ENCODE measurements around the gene CD247.
A peak's percentile ranks its signal among the peaks of the same experiment; 100 is the strongest.

The CD247 gene

DNA sequence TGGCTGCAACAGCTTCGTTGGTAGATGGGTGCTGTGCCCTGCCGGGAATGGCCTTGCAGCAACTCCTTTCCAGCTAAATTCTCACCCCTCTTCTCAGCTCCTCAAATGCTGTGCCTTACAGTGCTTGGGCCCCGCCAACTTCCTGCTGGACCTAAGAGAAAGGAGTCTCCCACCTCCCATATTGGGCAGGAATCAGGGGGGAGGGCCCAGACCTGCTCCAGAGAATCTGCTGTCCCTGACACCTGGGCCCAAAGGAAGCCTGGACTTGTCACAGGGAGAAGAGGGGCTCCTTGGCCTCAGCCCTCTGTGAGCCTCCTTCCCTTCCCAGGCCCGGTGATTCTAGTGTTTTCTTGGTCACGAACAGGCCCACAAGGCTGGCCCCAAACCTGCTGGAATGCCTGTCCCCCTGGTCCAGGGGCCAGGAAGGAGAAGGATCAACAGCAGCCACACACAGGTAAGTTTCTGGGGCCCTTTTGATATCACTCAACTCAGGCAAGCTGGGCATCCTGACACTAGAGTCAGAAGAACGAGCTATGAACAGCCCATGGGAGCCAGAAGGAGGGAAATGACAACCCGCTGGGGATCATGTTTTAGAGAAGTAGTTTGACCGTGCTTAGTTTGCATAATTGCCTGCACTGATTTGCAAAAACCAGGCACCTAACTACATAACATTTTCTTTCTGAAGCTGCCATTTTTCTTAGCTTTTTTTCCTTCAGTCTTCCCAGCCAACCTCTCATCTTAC, 86.2 kb downstream of the CD247 start:
- TF ChIP-seq GATA1 (IDR thresholded peaks at IDR 0.05; ENCODE audit: low read depth, low read length) (no peak), POLR2A (IDR thresholded peaks at IDR 0.05; ENCODE audit: low read length) (no peak)

DNA sequence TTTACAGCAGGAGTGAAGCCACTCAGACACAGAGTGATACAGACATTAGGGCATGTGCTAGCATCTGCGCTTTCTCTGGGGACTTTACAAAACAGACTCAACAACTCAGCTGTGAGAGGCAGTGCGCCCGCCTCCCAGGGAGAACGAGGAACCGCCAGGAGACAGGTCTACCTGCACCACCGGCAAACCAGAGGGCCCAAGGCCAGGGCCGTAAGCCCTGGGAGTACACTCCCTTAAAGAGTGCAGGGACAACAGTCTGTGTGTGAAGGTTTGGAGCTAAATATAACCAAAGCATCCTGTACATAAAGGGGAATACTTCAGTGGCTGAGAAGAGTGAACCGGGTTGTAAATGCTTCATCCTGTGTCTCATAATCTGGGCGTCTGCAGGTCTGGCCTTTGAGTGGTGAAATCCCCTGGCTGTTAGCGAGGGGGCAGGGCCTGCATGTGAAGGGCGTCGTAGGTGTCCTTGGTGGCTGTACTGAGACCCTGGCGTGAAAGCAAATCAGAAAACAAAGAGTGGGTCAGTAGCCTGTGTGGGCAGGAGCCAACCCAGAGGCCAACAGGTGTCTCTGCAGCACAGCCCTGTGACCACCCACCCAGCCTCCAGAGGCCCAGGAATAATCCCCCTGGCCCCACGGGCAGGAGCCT, 86.9 kb downstream of the CD247 start:
- DNase-seq = no peak
- TF ChIP-seq GATA1 (IDR thresholded peaks at IDR 0.05; ENCODE audit: low read depth, low read length) = no peak
- no peak for TF ChIP-seq POLR2A (IDR thresholded peaks at IDR 0.05; ENCODE audit: low read length)

More for the DNA sequence above, 86.2 kb downstream of the CD247 start:
- no peak for DNase-seq

DNA sequence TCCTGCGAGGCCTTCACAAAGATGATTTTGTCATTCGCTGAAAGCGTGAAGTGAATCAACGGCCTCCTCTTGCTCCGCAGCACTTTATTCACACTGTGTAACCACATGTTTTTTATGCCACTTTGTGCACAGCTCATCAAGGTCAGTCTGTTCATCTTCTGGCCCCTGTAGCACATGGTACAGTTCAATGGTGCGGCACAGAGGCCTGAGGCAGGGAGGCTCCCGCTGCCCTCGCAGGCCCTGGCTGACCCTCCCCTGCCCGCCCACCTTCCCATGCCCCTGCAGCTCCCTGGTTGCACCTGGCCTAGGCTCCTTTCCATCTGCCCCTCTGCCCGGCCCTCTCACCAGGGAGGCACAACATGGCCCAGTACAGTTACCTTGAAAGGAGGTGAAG, 87.5 kb downstream of the CD247 start:
- no peak for DNase-seq
- TF ChIP-seq GATA1 (IDR thresholded peaks at IDR 0.05; ENCODE audit: low read depth, low read length) = no peak
- TF ChIP-seq POLR2A (IDR thresholded peaks at IDR 0.05; ENCODE audit: low read length) = no peak

DNA sequence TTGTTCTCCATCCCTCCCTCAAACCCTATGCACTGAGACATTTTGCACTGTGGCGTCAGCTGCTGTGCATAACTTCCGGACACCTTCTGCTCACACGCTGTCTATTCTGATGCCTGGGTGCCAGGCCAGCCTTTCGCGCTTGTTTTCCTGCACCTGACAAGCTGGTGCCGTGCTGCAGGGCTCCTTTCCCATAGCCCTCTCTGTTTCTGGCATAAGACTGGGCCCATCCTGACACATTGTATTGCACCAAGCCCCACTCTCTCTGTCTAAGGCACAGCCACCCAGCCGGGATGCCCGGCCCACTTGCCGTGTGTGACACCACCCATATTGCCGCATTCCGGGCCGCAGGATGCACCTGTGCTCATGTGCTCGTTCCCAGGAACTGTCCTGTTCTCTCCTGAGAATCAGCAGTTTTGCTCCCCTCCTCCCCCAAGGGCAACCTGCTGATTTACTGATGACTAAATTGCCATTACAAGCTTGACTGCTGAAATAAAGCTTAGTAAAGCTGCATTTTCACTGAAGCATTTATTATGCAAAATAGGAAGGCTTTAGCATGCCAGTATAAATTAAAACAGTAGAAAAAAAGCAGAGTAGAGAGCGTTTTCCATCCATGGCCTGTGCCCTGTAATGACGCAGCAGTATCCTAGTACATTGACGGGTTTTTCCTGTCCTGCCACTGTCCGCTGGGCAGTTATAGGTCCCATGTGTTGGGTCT, 88.0 kb downstream of the CD247 start:
- DNase-seq = no peak
- no peak for TF ChIP-seq POLR2A (IDR thresholded peaks at IDR 0.05; ENCODE audit: low read length)
- TF ChIP-seq GATA1 (IDR thresholded peaks at IDR 0.05; ENCODE audit: low read depth, low read length) = no peak

DNA sequence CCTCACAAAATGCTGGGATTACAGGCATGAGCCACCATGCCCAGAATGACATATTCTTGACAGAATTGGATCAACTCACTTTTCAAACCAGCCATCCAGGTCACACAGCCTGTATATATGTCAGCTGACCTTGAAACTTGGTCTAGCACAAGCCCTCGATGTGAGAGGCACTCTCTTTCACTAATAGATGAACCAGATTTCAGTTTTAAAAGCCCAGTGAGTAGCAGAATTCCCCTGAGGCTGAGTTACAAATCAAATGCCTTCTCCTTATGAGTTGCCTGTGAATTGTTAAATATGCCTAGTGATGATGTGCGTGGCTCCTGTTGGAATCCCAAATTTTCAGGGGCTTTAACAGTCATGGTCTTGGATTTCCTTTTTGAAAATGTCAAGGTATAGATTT, 88.7 kb downstream of the CD247 start:
- TF ChIP-seq GATA1 (IDR thresholded peaks at IDR 0.05; ENCODE audit: low read depth, low read length) (no peak), POLR2A (IDR thresholded peaks at IDR 0.05; ENCODE audit: low read length) (no peak)

DNA sequence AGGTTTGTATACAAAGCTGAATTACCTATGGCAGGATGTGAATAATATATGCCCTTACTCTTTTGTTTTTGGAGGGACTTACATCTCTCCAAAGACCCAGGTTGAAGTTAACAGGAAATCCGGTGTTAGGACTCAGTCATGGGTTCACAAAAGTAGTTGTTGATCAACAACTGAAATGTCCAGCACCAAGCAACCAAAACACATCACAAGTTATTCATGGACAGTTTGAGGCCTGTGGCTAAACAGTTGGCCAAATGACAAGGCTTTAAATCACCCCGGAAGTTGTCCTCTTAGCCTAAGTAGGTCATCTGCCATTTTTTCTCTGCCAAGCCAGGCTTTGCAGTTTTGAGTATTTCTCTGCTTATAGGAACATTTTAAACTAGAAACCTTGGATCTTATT, 89.9 kb downstream of the CD247 start:
- TF ChIP-seq GATA1 (IDR thresholded peaks at IDR 0.05; ENCODE audit: low read depth, low read length) (no peak), POLR2A (IDR thresholded peaks at IDR 0.05; ENCODE audit: low read length) (no peak)
- DNase-seq = peak in 1 of 2 experiments; percentile 9

More for the DNA sequence above, 88.7 kb downstream of the CD247 start:
- no peak for DNase-seq

DNA sequence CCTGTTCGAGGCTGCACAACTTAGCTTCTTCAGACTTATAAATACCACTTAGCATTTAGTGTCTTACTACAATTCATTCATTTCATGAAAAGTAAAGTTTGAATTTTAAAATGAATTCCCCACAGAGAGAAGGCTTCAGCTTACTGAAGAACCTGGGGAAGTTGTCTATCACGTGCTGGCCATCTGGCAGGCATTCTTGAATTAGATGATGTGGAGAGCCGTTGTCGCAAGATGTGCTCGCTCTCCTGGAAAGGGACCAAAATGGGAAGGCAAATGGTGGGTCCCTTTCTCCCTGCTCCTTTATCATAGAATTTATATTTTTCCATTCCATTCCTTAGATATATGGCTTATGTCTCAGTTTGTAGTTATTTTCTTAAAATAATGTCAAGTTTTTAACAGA, 90.5 kb downstream of the CD247 start:
- DNase-seq = no peak
- TF ChIP-seq GATA1 (IDR thresholded peaks at IDR 0.05; ENCODE audit: low read depth, low read length) (no peak), POLR2A (IDR thresholded peaks at IDR 0.05; ENCODE audit: low read length) (no peak)

DNA sequence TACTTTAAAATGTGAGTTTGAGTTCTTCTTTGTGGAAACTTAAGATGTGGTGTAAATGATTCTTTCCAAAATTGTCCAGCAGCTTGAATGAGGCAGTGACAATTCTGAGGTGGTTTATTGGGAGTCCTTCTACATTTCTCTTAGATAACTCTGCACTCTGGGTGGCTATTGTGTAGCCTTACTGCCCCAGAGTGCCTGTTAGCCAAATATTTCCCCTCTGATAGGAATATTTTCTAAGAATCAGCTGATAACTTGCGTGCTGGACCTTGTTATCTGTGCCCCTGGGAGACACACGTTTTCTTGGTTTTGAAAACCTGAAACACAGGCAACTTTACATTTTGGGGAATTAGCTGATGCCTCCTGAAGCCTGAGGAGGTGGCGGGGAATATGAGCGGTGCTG, 91.6 kb downstream of the CD247 start:
- TF ChIP-seq GATA1 (IDR thresholded peaks at IDR 0.05; ENCODE audit: low read depth, low read length) (no peak), POLR2A (IDR thresholded peaks at IDR 0.05; ENCODE audit: low read length) (no peak)
- DNase-seq = peak; percentile 34 to 62

DNA sequence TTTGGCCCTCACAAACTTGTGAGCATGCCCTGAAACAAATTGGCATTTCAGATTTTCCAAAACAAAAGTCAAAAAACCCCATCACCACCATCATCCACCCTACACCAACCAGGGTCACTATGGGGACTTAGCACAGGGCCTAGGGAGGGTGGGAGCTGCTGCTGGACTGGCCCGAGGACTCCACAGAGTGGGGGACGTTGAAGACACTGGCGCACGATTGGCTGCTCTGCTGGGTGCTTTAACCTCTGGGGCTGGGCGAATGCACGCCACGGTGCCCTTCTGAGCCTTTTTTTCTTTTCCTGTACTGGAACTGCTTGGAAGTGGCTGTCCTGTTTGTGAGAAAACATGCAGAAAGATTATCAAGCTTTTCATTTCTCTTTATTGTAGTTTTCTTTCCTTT, 92.8 kb downstream of the CD247 start:
- TF ChIP-seq POLR2A (IDR thresholded peaks at IDR 0.05; ENCODE audit: low read length) (no peak), GATA1 (IDR thresholded peaks at IDR 0.05; ENCODE audit: low read depth, low read length) (no peak)
- no peak for DNase-seq

DNA sequence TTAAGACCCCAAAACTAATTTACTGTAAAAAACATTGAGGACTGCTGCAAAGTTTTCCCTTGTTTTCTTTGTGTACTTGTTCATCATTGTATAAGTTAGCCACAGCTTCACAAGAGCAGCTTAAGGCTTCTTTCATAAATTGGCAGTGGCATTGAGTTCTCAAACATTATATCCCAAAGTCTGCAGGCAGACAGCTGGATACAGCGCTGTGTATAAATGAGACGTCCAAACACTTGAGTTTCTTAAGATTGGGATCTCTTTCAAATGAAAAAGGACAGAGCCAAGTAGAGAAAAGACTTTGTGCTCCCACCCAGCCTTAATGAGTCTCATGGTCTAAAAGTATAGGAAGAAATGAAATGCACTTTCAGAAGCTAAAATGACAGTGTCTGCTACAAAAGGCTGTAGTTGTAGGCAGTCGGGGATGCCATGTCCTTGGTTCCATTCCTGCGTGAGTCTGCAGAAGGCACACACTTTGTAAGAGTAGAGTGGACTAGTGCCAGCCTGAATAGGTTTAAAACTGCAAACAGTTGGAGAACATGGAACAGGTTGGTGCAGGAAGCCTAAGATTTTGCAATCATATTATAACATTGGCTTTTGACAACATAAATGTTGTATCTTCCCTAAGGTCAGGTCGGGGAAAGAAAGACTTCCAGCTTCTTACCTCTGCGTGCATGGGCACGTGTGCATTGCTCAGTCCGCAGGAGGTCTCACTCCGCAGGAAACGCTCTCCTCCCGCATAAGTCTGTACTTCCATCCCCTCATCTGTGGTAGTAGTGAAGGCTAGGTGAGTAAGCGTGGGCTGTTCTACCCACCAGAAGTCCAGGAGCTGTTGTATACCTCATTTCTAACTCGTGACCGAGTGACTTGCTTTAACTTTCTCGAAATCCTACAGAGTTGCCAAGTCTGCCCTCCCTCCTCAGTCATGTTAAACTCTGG, 94.4 kb downstream of the CD247 start:
- TF ChIP-seq GATA1 (IDR thresholded peaks at IDR 0.05; ENCODE audit: low read depth, low read length) (no peak), POLR2A (IDR thresholded peaks at IDR 0.05; ENCODE audit: low read length) (no peak)
- no peak for DNase-seq

DNA sequence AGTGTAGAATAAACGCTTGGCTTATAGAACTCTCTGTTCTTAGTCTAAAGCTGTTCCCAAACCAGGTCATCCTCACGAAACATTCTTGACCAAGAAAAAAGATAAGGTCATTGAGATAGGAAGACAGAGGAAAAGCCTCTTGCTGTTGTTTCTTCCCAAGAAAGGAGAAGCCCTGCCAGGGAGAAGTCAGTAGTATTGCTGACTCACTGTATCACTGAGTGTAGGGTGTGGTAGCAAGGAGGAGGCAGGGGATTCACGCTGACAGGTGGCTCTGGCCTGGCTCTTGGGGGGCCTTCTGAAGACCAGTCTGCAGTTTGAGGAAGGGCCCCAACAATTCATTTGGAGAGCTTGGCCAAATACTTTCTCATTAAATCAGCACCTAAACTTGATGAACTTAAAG, 97.8 kb downstream of the CD247 start:
- peak; percentile 39 to 50 for DNase-seq
- TF ChIP-seq POLR2A (IDR thresholded peaks at IDR 0.05; ENCODE audit: low read length) (no peak), GATA1 (IDR thresholded peaks at IDR 0.05; ENCODE audit: low read depth, low read length) (no peak)

DNA sequence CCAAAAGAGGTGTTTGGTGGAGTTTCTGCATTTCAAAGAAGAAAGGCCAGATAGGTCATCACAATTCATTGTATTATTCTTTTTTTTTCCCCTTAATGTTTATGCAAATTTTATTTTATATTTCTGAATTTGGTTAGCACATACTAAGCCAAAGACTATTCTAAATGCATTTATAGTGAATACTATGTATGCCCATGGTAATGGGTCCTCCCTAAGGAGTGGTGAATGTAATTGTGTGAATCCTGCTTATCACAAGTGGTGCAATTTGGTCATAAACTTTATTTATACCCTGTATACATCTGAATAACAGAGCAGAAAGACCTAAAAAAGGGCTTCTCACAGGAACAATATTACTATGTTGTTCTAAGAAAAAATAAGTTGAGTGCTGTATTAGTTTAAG, 99.1 kb downstream of the CD247 start:
- no peak for TF ChIP-seq GATA1 (IDR thresholded peaks at IDR 0.05; ENCODE audit: low read depth, low read length)
- no peak for TF ChIP-seq POLR2A (IDR thresholded peaks at IDR 0.05; ENCODE audit: low read length)
- DNase-seq = no peak

DNA sequence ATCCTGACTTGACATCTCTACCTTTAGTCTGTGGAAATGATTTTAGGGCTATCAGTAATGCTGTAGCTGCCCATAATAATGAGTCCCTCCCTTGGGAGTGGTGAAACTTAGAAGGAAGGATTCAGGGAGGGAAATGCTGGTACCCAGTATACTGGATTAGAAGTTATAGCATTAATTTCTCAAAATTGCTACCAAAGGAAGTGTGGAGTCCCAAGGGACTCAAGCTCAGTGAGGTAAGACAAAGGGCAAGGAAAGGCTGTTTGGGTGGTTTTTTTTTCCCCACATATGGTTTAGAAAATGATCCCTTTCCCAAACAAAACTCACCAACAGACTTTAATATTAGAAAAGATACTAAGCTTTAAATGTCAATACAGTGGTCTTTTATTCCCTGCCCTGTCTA, 99.9 kb downstream of the CD247 start:
- TF ChIP-seq POLR2A (IDR thresholded peaks at IDR 0.05; ENCODE audit: low read length) (no peak), GATA1 (IDR thresholded peaks at IDR 0.05; ENCODE audit: low read depth, low read length) (no peak)
- DNase-seq = no peak

All from erythroblast (primary cell).